OCI-LY1 (cell line): Measurements from ENCODE around the gene RPH3AL.
"Not testable (repeated sequence)": the region's sequence is repeated elsewhere in the genome, so short reads cannot be mapped to it uniquely, and the experiment has no call there.

Experiments
- H2AFZ ChIP-seq: fragments of 200-600 bp; sonication (generic), shearing (Covaris generic); 2 replicates; pipeline ENCODE4 v1.6.0; 2014; ENCODE audit warnings: antibody characterized with exemption, mild to moderate bottlenecking, low read length
- H3F3A ChIP-seq: fragments of 200-600 bp; sonication (generic), shearing (Covaris generic); 2 replicates; pipeline ENCODE4 v1.6.0; 2014; ENCODE audit warnings: mild to moderate bottlenecking, antibody characterized with exemption, low read length, moderate library complexity; ENCODE audit not compliant: insufficient read depth
- H3K27ac ChIP-seq: fragments of 200-600 bp; sonication (generic); 2 replicates; pipeline ENCODE4 v1.5.1; 2014; ENCODE audit warnings: low read length, mixed run types, mild to moderate bottlenecking, low read depth; ENCODE audit not compliant: poor library complexity, severe bottlenecking
- H3K27me3 ChIP-seq: fragments of 200-600 bp; sonication (generic); 2 replicates; pipeline ENCODE4 v1.6.0; 2014; ENCODE audit warnings: antibody characterized with exemption, mild to moderate bottlenecking, low read length, moderate library complexity; ENCODE audit not compliant: insufficient read depth
- H3K36me3 ChIP-seq: fragments of 200-600 bp; sonication (generic); 2 replicates; pipeline ENCODE4 v1.6.1; 2014; ENCODE audit warnings: mild to moderate bottlenecking, antibody characterized with exemption, low read length, moderate library complexity, mixed read lengths; ENCODE audit not compliant: insufficient read depth
- H3K4me1 ChIP-seq: fragments of 200-600 bp; sonication (generic); 2 replicates; pipeline ENCODE4 v1.5.1; 2014; ENCODE audit warnings: mild to moderate bottlenecking, low read length, moderate library complexity; ENCODE audit not compliant: insufficient read depth, severe bottlenecking
- H3K4me2 ChIP-seq: fragments of 200-600 bp; sonication (generic), shearing (Covaris generic); 2 replicates; pipeline ENCODE4 v1.6.1; 2014; ENCODE audit warnings: low read length
- H3K4me3 ChIP-seq: fragments of 200-600 bp; sonication (generic); 2 replicates; pipeline ENCODE4 v1.5.1; 2014; ENCODE audit warnings: low read length, low read depth, mild to moderate bottlenecking, mixed read lengths; ENCODE audit not compliant: poor library complexity, severe bottlenecking
- H3K79me2 ChIP-seq: fragments of 200-600 bp; shearing (Covaris generic); 2 replicates; pipeline ENCODE4 v1.6.1; 2016; ENCODE audit warnings: mixed run types, low read length, mixed read lengths; ENCODE audit not compliant: insufficient read depth
- H3K9ac ChIP-seq: fragments of 200-600 bp; sonication (generic), shearing (Covaris generic); 2 replicates; pipeline ENCODE4 v1.6.1; 2014; ENCODE audit warnings: mild to moderate bottlenecking, low read length, mixed read lengths
- H3K9me2 ChIP-seq: fragments of 200-600 bp; sonication (generic), shearing (Covaris generic); 2 replicates; pipeline ENCODE4 v1.6.1; 2014; ENCODE audit warnings: low read depth, mild to moderate bottlenecking, low read length, mixed read lengths
- H3K9me3 ChIP-seq: fragments of 200-600 bp; shearing (Covaris generic); 2 replicates; pipeline ENCODE4 v1.6.1; 2014; ENCODE audit warnings: low read length, mixed read lengths
- H4K20me1 ChIP-seq: fragments of 200-600 bp; sonication (generic), shearing (Covaris generic); 2 replicates; pipeline ENCODE4 v1.6.0; 2016; ENCODE audit warnings: mild to moderate bottlenecking, low read length; ENCODE audit not compliant: insufficient read depth
- EZH2 ChIP-seq: fragments of 200-600 bp; sonication (generic), shearing (Covaris generic); IDR thresholded peaks from 2 replicates; pipeline ENCODE4 v1.8.0; 2017; ENCODE audit warnings: borderline replicate concordance, mixed run types, mild to moderate bottlenecking, antibody characterized with exemption, low read length, moderate library complexity, mixed read lengths
- TF ChIP-seq, protein P1 (sequence below): fragments of 200-600 bp; sonication (generic), shearing (Covaris generic); IDR thresholded peaks from 2 replicates; pipeline ENCODE4 v1.5.1; 2017; ENCODE audit warnings: mild to moderate bottlenecking, antibody characterized with exemption, low read length, moderate library complexity, mixed read lengths

RPH3AL gene

DNA sequence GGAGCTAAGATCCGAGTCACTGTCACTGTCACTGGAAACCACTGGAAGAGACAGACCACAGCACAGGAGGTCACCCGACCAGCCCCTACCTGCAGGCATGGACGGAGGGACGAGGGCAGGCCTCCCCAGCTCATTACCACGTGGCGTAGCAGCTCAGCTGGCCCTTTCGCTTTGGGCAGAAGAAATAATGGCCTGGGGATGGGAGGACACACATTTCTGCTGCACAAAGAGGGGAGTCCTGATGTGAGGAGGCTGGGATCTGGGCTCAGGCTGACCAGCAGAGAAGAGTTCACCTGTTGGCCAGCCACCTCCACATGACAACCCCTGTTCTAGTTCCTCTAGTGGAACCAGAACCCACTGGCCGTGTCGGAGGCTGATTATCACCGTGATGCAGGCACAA lies 132.9 kb downstream of the RPH3AL start:
- TF ChIP-seq, protein P1, sequence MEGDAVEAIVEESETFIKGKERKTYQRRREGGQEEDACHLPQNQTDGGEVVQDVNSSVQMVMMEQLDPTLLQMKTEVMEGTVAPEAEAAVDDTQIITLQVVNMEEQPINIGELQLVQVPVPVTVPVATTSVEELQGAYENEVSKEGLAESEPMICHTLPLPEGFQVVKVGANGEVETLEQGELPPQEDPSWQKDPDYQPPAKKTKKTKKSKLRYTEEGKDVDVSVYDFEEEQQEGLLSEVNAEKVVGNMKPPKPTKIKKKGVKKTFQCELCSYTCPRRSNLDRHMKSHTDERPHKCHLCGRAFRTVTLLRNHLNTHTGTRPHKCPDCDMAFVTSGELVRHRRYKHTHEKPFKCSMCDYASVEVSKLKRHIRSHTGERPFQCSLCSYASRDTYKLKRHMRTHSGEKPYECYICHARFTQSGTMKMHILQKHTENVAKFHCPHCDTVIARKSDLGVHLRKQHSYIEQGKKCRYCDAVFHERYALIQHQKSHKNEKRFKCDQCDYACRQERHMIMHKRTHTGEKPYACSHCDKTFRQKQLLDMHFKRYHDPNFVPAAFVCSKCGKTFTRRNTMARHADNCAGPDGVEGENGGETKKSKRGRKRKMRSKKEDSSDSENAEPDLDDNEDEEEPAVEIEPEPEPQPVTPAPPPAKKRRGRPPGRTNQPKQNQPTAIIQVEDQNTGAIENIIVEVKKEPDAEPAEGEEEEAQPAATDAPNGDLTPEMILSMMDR = no peak
- TF ChIP-seq EZH2 = no peak
- Histone ChIP-seq H3K27ac (no peak overlapping the region), H3K9ac (no peak overlapping the region), H2AFZ (no peak overlapping the region), H3K4me1 (peaks cover 13% of the 10 kb centered on the region), H3K79me2 (no peaks in the 10 kb centered on the region), H4K20me1 (no peaks in the 10 kb centered on the region), H3K36me3 (no peaks in the 10 kb centered on the region; the same call in 1 of the 2 replicates), H3K9me3 (no peaks in the 10 kb centered on the region), H3F3A (no peaks in the 10 kb centered on the region), H3K9me2 (no peaks in the 10 kb centered on the region), H3K27me3 (no peaks in the 10 kb centered on the region), H3K4me3 (no peak overlapping the region), H3K4me2 (no peak overlapping the region)

DNA sequence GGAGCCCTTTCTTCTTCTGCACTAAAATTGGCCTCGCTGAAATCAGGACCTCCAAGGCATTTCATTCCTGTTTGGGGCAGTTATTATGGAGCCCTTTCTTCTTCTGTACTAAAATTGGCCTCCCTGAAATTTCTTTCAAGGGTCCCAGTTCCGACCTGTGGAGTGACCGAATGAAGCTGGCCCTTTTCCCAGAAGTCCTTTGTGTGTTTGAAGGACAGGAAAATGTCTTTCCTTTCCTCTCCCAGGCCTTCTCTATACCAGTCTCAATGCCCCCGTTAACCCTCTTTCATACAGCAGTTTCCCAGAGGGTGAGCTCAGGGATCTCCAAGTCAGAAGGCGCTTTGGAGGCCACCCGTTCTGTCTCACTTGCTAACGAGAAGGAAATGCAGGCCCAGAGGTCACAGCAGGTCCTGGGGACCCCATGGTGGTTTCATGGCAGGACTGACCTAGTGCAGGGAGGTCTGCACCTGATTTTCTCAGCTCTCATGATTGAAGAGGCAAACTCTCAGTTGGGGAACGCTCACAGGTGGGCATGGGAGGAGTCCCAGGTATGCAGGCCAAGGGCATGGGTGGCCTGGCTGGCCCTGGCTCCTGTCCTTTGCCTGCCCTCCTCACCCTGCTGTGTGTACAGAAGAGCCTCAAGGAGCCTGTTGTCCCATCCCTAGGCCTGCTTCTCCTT lies 134.0 kb downstream of the RPH3AL start:
- Histone ChIP-seq H3F3A (no peaks in the 10 kb centered on the region), H3K27ac (no peak overlapping the region), H4K20me1 (no peaks in the 10 kb centered on the region), H3K9me2 (no peaks in the 10 kb centered on the region), H3K9ac (no peak overlapping the region), H2AFZ (no peak overlapping the region), H3K27me3 (no peaks in the 10 kb centered on the region), H3K9me3 (no peaks in the 10 kb centered on the region), H3K4me1 (peaks cover 13% of the 10 kb centered on the region), H3K79me2 (no peaks in the 10 kb centered on the region), H3K4me2 (no peak overlapping the region), H3K36me3 (no peaks in the 10 kb centered on the region), H3K4me3 (no peak overlapping the region)
- TF ChIP-seq, protein P1 = no peak
- no peak for TF ChIP-seq EZH2

DNA sequence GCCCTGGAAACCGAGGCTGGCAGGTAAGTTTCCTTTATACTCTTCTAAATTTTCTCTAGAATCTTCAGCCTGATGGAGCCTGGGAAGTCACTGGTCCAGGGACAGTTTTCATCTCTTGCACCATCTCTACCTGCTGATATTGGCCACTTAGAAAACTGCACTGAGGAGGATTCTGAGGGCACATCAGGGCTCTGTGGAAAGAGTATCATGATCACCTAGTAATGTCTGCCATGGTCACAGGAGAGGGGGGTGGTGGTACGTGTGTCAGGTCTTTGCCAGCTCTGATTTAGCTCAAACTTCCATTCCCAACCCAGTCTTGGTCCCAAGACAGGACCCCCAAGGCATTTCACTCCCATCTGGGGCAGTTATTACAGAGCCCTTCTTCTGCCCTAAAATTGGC lies 136.0 kb downstream of the RPH3AL start:
- no peaks in the 10 kb centered on the region for H3K27me3 ChIP-seq
- no peaks in the 10 kb centered on the region for H3K9me3 ChIP-seq
- no peak overlapping the region for H3K4me2 ChIP-seq
- H3K27ac ChIP-seq = no peak overlapping the region
- no peak overlapping the region for H3K4me3 ChIP-seq
- no peaks in the 10 kb centered on the region for H3K79me2 ChIP-seq
- H3F3A ChIP-seq = no peaks in the 10 kb centered on the region
- H3K9ac ChIP-seq = no peak overlapping the region
- TF ChIP-seq, protein P1 = no peak
- no peak for TF ChIP-seq EZH2
- no peaks in the 10 kb centered on the region for H3K36me3 ChIP-seq
- no peaks in the 10 kb centered on the region for H3K9me2 ChIP-seq
- H3K4me1 ChIP-seq = peaks cover 13% of the 10 kb centered on the region
- peak overlapping the region; percentile 100 for H2AFZ ChIP-seq
- H4K20me1 ChIP-seq = no peaks in the 10 kb centered on the region

DNA sequence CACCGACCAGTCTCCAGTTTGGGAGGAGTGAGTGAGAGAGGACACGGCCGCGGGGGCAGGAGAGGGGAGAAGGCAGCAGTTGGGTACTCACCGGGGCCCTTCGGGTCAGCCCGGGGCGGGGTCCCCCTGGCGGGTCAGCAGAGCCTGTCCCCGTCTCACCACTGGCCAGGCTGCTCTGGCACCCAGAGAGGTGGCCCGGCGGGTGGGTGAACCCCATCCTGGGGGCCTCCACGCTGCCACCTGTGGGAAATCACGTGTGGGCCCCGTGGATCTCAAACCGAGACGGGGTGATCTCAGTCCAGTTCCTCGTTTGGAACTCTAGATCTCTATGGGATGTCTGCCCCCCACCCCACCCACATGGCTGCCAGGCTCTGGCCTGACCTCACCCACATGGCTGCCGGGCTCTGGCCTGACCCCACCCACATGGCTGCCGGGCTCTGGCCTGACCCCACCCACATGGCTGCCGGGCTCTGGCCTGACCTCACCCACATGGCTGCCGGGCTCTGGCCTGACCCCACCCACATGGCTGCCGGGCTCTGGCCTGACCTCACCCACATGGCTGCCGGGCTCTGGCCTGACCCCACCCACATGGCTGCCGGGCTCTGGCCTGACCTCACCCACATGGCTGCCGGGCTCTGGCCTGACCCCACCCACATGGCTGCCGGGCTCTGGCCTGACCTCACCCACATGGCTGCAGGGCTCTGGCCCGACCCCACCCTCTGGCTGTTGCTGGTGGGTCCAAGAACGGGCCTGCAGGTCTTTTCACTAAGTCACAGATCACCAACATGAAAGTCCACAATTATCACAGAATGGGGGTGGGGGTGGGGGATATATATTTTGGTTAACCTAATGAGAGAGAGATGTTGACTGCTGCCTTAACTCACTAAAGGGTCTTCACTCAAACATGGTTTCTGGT lies 136.8 kb downstream of the RPH3AL start:
- H3F3A ChIP-seq, H3K27ac ChIP-seq, H3K9me2 ChIP-seq, H3K9me3 ChIP-seq, H3K36me3 ChIP-seq, H3K79me2 ChIP-seq, H3K27me3 ChIP-seq, H4K20me1 ChIP-seq: not testable (repeated sequence)
- Histone ChIP-seq H3K4me1 (peaks cover 13% of the 10 kb centered on the region), H3K4me2 (peak overlapping the region; percentile 66), H2AFZ (peak overlapping the region; percentile 100), H3K9ac (0 out of 2 replicates have a peak overlapping the region, but pooled peaks have one; percentile 27), H3K4me3 (peak overlapping the region; percentile 43)
